Stimulated activated CD4-positive, alpha-beta T cell treated with anti-CD3 and anti-CD28 coated beads, Interleukin-15, amount 100 ng/mL, for 24 hours (primary cell): ENCODE results near the gene SOCS1.

Experiments
- DNase-seq: peaks from one replicate; pipeline ENCODE4 v3.0.0-alpha.2; 2020

SOCS1 gene

DNA sequence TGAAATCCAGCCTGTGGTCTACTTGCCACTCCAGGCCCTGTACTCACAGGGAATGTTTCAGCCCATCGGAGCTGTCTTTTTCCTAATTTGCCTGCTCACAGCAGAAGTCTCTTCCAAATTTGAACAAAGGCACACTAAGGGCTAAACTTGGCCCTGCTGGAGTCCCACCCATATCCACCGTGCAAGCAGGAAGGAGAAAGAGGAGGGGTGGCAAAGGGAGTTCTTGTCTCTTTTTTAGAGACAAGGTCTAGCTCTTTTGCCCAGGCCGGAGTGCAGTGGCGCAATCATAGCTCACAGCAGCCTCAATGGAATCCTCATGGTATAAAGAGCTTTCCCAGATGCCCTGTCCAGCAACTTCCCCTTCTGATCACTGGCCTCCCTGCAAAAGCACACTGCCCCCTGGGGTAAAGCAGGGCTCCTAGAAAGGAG, 27.8 kb upstream of the SOCS1 start:
- no peak for DNase-seq

DNA sequence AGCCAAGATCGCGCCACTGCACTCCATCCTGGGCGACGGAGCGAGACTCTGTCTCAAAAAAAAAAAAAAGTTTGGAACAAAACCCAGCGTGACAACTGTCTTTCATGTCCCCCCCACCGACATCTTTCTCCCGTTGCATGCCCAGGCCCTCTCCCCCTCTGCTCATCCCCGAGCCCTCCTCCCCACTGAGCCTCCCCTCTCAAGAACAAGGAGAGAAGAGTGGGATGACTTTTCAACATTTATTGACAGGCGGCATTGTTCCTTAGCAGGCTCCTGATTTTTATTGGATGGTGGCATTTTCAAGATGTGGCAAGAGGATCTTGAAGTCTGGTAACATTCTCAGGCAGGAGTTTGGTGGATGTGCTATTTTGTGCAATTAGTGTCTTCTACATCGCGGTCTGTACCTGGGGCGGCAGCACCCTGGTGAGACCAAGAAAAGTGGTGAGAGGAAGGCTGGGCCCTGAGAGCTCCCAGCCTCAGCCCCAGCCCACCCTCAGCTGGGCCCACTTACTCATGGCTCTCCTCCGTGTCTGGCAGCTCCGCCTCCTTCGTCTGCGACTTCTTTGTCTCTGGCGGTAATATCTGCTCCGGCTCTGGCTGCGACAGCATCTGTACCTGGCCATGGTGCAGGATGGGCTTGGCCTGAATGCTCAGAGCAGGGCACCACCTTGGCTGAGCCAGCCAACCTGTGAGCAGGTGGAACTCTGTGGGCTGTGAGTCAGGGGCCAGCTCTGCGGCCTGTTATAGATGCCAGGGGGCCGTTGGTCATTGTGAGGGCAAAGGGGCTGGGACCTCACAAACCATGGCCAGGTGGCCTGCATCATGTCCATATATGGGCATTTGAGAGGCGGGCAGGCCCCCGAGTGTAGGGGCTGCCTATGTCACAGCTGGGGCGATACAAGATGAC, 24.9 kb upstream of the SOCS1 start, which contains the start of gene PRM1:
Gene PRM1 (minus strand): TSS at position 715 of the 907 bp plus-strand sequence. CDS start 92 bp downstream, at position 623.
- DNase-seq = no peak

- no peak for DNase-seq
These were observed 23.0 kb upstream of the SOCS1 start for GRCh38 chr16:11278681-11279628.

DNA sequence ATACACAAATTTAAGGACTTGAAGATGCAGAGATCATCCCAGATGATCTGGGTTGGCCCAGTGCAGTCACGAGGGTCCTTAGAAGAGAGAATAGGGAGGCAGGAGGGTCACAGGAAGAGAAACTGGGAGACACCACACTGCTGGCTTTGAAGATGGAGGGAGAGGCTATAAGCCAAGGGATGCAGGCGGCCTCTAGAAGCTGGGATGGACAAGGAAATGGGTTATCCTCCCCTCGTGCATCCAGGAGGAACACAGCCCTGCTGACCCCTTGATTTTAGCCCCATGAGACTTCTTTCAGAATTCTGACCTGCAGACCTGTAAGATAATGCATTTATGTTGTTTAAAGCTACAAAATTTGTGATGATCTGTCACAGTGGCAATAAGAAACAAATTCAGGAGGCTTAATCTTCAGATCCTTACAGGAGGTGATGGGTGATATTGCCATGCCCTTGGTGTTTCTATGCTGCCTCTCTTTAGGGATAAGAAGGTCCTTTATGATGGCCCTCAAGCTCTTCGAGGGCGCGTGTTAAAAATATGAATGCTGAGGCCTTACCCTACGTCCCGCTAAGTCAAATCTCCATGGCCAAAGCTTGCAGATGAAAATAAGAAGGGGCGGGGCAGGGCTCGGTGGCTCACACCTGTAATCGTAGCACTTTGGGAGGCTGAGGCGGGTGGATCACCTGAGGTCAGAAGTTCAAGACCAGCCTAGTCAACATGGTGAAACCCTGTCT, 21.8 kb upstream of the SOCS1 start:
- no peak for DNase-seq

DNA sequence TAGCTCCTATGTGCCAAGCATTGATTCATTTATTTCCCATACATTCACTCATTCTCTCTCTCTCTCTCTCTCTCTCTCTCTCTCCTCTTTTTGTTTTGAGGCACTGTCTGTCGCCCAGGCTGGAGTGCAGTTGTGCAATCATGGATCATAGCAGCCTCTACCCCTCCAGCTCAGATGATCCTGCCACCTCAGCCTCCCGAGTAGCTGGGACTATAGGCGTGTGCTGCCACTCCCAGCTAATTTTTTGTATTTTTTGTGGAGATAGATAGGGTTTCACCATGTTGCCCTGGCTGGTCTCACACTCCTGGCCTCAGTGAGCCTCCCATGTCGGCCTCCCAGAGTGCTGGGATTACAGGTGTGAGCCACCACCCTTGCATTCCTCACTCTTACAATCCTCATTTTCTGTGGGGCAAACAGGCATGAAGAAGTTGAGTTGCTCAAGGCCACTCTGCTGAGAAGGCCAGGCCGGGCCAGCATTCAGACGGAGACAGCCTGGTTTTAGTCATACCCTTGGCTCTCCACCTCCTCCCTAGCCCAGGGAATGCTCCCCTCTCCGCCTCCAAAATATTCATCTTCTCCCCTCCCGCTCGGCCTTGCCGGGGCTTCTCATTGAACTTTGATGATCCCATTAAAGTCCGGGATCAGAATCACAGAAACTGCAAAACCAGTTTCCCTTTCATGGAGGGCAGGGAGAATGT, 21.0 kb upstream of the SOCS1 start:
- DNase-seq = no peak

DNA sequence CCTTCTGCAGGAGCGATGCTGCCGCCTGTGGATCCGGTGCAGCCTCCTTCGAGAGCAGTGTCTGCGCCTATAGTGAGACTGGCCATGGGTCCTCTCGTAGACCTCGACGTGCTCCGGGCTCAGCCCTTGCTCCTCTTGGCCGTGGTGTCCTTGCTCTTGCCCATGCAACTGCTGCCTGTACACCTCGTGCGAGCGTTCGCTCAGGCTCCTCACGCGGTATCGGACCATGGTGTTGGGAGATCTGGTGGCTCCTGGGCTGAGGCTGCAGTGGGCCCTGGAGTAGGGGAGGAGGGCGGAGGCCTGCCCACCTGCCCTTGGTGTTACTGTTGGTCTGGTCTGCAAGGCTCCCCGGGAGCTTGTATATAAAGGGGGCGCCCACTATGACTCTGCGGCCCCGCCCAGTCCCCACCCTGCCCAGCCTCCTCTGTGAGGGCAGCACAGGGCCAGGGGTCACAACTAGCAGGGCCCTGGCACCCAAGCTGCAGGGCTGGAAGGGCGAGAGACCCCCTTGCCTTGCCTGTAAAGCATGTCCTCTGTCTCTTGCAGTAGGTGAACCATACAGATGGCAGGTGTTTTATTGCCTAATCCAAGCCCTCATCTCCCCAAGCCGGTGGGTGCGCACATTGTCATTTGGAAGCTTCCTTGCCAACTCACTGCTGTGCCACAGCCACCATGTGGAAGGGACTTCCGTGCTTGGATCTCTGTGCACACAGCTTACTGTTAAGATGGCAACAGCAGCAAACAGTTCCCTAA, 20.3 kb upstream of the SOCS1 start, which contains the start of gene PRM2:
Gene PRM2 (minus strand): TSS at position 338 of the 753 bp plus-strand sequence. CDS start 110 bp downstream, at position 228.
- DNase-seq = no peak

DNA sequence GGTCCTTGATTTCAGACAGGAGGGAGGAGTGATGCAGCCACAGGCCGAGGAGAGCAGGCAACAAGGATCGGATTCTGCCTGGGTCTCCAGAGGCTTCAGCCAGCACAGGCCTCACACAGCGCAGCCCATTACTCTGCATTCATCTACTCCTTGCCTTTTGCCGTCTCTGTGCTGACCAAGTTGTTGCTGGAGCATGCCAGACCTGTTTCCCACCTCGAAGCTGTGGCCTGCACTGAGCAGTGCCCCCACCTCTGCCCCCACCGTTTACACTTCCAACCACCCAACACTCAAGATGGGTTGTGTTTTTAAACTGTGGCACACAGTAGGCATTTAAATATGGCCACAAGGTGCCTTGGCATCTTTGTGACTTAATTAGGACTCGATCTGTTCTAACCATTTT, 19.0 kb upstream of the SOCS1 start:
- no peak for DNase-seq

DNA sequence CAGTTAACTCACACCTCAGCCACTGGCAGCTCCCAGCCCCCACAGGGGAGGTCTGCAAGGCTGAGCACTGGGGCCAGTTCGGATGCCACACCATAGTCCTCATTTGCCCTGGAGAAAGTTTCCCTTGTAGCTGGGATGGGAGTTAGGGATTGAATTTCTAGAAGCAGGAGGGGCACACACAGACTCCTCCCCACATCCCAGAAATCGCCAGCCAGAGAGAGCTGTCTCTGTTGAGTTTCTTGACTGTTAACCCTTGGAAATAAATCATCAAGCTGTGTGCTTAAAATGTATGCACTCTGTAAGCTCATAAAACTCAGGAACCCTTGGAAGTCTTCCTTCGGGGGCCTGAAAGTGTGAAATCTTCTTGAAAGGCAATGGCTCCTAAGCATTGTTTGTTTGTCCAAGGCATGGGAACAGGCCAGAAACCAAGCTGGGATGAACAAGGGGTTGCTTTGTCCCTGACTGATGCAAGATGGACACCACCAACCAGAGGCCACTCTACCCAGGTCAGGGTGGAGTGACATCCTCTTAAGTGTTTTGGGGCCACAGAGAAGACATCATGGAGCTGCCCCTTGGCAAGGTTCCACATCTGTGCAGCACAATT, 17.8 kb upstream of the SOCS1 start:
- no peak for DNase-seq

GRCh38 chr16:11272921-11273720, 17.1 kb upstream of the SOCS1 start, which contains the start of gene PRM3:
TSS of gene PRM3 (minus strand) at chr16:11273629. CDS start at chr16:11273595, 34 bp downstream.
- DNase-seq = no peak

DNA sequence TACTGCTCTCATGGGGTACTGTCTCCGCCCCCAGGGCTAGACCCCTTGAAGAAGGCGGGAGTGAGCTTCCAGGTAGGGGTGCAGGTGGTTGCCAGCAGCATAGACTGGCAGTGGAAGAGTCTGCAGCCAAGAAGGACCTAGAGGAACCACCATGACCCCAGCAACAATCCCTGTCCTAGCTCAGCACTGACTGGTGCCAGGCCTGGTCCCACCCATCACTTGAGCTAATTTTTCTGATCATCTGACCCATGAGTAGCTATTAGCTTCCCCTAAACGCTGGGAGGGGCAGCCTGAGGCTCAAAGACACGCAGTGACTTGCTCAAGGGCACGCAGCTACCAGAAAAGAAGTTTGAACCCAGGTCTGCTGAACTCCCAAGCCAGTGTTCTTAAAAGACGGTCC, 16.5 kb upstream of the SOCS1 start:
- DNase-seq = no peak

DNA sequence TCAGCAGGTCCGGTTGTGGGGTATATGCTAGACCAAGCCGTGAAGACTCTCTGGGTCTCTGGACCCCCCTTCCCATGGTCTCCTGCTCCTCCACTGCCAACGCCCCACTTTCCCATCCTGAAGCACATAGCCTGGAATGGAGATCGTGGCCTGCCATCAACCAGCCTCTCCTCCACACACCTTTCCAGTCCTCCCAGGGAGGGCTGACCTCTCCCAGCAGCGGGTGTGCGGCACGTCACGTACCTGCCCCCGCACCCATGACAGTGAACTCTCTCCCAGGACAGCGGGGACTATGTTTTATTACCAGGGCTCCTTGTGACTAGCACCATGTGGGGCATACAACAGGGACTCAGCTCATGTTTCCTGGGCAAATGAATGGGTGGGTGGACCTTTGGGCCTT, 15.6 kb upstream of the SOCS1 start:
- DNase-seq = no peak

DNA sequence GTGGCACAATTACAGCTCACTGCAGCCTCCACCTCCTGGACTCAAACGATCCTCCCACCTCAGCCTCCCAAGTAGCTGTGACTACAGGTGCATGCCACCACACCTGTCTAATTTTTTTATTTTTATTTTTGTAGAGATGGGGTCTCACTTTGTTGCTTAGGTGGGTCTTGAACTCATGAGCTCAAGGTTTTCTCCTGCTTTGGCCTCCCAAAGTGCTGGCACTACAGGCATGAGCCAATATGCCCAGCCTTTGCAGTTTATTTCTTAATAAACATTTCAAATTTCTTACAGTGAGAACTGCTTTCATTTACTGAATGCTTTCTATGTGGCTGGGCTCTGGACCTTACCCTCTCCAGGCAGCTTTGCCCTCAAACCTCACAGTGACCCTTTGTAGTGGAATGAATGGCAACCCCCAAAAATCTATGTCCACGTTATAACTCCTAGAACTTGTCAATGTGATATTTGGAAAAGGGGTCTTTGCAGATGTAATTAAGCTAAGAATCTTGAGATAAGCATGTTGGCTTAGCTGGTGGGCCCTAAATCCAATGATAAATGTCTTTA, 14.7 kb upstream of the SOCS1 start:
- DNase-seq = no peak

GRCh38 chr16:11268921-11269375, 12.9 kb upstream of the SOCS1 start, which contains the start of gene TNP2:
TSS of gene TNP2 (minus strand) at chr16:11269325. CDS start at chr16:11269262, 63 bp downstream.
- DNase-seq = no peak

DNA sequence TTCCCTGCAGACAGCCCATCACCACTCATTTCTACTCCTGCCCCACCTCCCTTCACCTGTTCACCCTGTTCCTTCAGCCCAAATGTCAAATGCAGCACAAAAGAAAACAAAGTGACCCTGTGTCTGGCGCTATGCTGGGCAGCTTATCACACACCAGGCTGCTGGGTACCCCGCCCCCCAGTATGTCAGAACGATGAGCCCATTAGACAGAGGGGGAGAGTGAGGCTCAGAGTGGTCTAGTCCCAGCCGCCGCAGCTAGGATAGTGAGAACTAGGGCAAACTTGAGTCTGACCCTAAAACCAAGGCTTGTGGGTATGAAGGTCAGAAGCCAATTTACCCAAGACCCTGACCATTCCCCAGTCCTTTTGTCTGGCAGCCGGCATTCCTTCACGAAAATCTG, 9.1 kb upstream of the SOCS1 start:
- no peak for DNase-seq

DNA sequence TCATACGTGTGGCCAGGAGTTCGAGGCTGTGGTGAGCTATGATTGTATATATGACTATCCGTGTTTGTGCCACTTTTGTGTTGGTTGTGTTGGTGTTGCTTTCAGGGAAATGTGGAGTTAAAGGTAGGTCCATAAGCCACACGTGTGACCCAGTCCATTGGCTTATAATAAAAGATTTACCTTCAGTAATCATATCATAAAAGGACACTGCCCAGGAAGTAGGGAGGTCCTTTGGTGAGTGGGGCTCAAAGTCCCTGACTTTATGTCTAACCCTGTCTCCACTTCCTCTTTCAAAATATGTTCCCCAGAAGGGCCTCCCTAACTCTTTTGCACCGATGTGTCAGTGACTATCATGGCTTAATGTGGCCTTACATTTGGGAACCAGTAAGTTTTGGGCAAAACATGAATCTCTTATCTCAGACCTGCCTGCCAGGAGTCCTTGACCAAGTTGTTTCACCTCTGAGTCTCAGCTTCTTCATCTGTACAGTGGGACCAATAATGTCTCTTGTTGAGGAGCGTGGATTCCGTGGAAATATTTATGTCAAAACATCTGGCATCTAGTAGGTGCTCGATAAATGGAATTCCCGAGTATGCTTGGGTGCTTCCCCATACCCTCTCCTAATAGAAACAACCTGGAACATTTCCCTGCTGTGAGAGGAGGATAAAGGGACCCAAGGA, 8.3 kb upstream of the SOCS1 start:
- no peak for DNase-seq

- DNase-seq = peak; percentile 78
These were observed 7.7 kb upstream of the SOCS1 start for GRCh38 chr16:11263737-11264136.

- no peak for DNase-seq
These were observed 6.9 kb upstream of the SOCS1 start for GRCh38 chr16:11262915-11263314.

DNA sequence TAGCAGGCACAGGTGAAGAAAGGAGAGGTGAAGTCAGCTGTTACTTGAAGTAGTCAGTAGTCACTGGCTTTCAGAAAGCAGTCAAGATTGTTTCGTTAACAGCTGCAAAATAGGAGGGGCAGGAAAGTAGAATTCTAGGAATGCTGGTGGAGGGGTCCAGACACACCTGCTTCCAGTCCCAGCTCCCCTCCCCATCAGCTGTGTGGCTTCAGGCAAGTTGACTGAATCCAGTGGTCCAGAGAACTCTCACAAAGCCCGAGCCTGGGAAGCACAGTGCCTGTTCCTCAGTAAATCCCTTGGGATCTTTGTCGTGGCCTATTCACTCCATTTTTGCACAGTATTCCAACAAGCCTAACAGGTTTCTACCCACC, 4.6 kb upstream of the SOCS1 start:
- no peak for DNase-seq
